HUES48 (cell line): ENCODE measurements around the gene PCNX2.
"Not testable (repeated sequence)": the region's sequence is repeated elsewhere in the genome, so short reads cannot be mapped to it uniquely, and the experiment has no call there.

Experiments
- H3K27ac ChIP-seq: one replicate; pipeline ENCODE4 v1.7.0; 2013; ENCODE audit warnings: low read depth, low read length, inconsistent platforms
- H3K27me3 ChIP-seq: 2 replicates; pipeline ENCODE4 v1.6.1; 2013; ENCODE audit warnings: mild to moderate bottlenecking, low read length; ENCODE audit not compliant: control insufficient read depth, insufficient read depth
- H3K36me3 ChIP-seq: 2 replicates; pipeline ENCODE4 v1.6.1; 2013; ENCODE audit warnings: low read length; ENCODE audit not compliant: control insufficient read depth, insufficient read depth
- H3K4me1 ChIP-seq: 2 replicates; pipeline ENCODE4 v1.6.1; 2013; ENCODE audit warnings: mild to moderate bottlenecking, low read length; ENCODE audit not compliant: control insufficient read depth, insufficient read depth
- H3K4me3 ChIP-seq: 2 replicates; pipeline ENCODE4 v1.5.1; 2013; ENCODE audit warnings: mild to moderate bottlenecking, low read depth, low read length
- H3K9ac ChIP-seq: 2 replicates; pipeline ENCODE4 v1.6.1; 2013; ENCODE audit warnings: mild to moderate bottlenecking, low read depth, low read length, moderate library complexity
- H3K9me3 ChIP-seq: 2 replicates; pipeline ENCODE4 v1.6.1; 2013; ENCODE audit warnings: low read length; ENCODE audit not compliant: control insufficient read depth, insufficient read depth

The PCNX2 gene

DNA sequence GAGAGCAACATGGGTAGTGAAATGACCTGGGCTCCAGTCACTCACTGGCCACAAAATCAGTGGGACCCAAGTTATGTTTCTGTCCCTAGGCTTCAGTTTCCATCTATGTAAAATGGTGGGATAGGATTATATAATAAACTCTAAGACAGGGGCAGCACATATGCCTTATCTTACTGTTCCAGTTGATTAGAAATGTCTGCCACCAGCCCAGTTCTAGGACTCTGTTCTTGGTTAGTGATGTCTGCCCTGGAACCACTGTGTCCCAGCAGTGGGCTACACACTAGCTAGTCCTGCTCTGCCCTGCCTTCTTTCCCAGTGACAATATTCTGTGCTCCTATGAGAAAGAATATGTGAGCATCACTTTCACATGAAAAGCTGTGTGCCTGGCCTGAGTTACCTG lies 138.3 kb downstream of the PCNX2 start:
- H3K27ac ChIP-seq, result no peak overlapping the region
- H3K36me3 ChIP-seq, result peaks cover 77% of the 10 kb centered on the region
- no peak overlapping the region for H3K4me3 ChIP-seq
- H3K27me3 ChIP-seq, result no peaks in the 10 kb centered on the region
- H3K9ac ChIP-seq, result no peak overlapping the region
- no peaks in the 10 kb centered on the region for H3K9me3 ChIP-seq
- H3K4me1 ChIP-seq, result no peaks in the 10 kb centered on the region

DNA sequence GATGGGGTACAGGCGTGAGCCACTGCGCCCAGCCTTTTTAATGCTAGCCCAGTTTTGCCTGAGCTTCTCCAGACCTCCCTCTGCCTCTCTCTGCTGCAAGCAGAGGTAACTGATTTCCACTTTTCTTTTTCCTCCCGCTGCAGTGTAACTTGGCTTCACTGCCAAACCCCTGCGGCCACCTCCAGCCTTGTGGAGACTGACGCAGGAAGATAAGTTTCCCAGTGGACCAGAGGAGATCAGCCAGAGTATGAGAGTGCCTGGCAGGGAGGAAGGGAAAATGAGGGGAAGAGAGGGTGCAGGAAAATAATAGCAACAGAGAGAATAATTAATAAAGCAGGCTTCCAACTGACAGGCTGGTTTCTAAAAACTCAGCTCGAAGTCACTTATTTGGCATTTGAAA lies 143.7 kb downstream of the PCNX2 start:
- H3K27ac ChIP-seq, result no peak overlapping the region
- H3K4me3 ChIP-seq, result no peak overlapping the region
- H3K27me3 ChIP-seq, result no peaks in the 10 kb centered on the region
- no peaks in the 10 kb centered on the region for H3K9me3 ChIP-seq
- peaks cover 54% of the 10 kb centered on the region for H3K36me3 ChIP-seq
- no peaks in the 10 kb centered on the region for H3K4me1 ChIP-seq
- no peak overlapping the region for H3K9ac ChIP-seq

- Histone ChIP-seq H3K9ac (no peak overlapping the region), H3K4me1 (no peaks in the 10 kb centered on the region; the same call in 1 of the 2 replicates), H3K27me3 (no peaks in the 10 kb centered on the region), H3K9me3 (no peaks in the 10 kb centered on the region), H3K36me3 (peaks cover 17% of the 10 kb centered on the region), H3K27ac (no peak overlapping the region), H3K4me3 (no peak overlapping the region)
Measured at GRCh38 chr1:233144434-233144833, 151.1 kb downstream of the PCNX2 start.

- Histone ChIP-seq H3K4me1 (no peaks in the 10 kb centered on the region; the same call in 1 of the 2 replicates), H3K9ac (no peak overlapping the region), H3K9me3 (no peaks in the 10 kb centered on the region), H3K4me3 (no peak overlapping the region), H3K36me3 (peaks cover 20% of the 10 kb centered on the region), H3K27ac (no peak overlapping the region), H3K27me3 (no peaks in the 10 kb centered on the region)
Measured at GRCh38 chr1:233143241-233143640, 152.3 kb downstream of the PCNX2 start.

DNA sequence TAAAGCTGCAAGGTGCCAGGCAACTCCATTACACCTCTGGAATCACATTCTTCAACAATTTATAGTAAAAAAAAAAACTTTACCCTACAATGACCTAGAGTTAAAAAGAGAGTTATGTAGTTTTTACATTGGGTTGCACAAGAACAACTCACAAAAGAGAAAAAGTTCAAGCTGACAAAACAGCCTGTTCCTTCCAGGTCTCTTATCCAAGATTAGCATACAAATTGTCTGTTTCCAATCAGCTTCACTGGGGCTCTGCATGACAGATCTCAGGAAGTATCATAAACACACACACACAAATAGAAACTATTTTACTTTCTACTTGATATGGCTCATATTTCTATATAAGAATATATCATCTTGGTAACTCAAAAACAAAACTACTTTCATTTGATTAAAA lies 154.6 kb downstream of the PCNX2 start:
- Histone ChIP-seq H3K36me3 (peaks cover 33% of the 10 kb centered on the region), H3K9me3 (no peaks in the 10 kb centered on the region), H3K27ac (no peak overlapping the region), H3K27me3 (no peaks in the 10 kb centered on the region), H3K4me3 (no peak overlapping the region), H3K9ac (no peak overlapping the region), H3K4me1 (no peaks in the 10 kb centered on the region; the same call in 1 of the 2 replicates)

DNA sequence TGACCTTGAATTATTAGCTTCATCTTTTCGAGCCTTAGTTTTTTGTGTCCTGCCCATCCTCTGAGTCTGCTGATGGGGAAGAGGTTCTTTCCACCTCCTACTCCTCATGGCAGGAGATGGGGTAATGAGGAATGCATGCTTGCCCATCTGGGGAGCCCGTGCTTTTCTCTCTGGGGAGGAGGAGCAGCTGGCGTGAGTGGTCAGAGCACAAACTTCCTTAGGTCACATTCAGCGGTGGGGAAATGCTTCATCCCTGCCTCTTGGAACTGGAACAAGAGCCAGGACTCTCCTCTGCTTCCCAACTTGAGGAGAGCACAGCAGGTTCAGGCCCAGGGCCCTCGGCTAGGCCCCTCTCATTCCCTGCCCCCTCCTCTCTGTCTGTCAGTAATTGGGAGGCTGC lies 155.0 kb downstream of the PCNX2 start:
- H3K4me3 ChIP-seq, result no peak overlapping the region
- H3K9me3 ChIP-seq, result no peaks in the 10 kb centered on the region
- no peaks in the 10 kb centered on the region for H3K27me3 ChIP-seq
- H3K9ac ChIP-seq, result no peak overlapping the region
- no peaks in the 10 kb centered on the region; the same call in 1 of the 2 replicates for H3K4me1 ChIP-seq
- H3K27ac ChIP-seq, result no peak overlapping the region
- peaks cover 38% of the 10 kb centered on the region for H3K36me3 ChIP-seq

- Histone ChIP-seq H3K4me1 (no peaks in the 10 kb centered on the region; the same call in 1 of the 2 replicates), H3K9ac (no peak overlapping the region), H3K4me3 (no peak overlapping the region), H3K36me3 (peaks cover 53% of the 10 kb centered on the region), H3K9me3 (no peaks in the 10 kb centered on the region), H3K27me3 (no peaks in the 10 kb centered on the region), H3K27ac (no peak overlapping the region)
Measured at GRCh38 chr1:233138788-233139585, 156.5 kb downstream of the PCNX2 start.

DNA sequence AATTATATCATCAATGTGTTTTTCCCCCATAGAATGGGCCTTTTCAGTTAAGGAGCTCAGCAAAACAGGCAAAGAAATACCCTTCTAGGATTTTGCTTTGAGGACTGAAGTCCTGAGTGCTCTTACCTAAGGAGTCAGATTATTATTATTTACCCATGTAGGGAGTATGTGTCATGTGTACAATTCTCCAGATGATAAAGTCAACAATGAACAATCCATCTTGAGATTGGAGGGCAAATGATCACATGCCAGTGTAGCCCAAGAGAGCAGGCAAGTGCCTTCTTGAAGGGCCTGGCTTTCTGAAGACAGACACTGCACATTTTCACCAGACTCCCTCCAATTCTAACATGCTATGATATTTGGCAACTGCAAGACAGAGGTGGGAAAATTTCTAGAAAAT lies 159.7 kb downstream of the PCNX2 start:
- H3K36me3 ChIP-seq, result peaks cover 82% of the 10 kb centered on the region
- H3K9ac ChIP-seq, result no peak overlapping the region
- no peaks in the 10 kb centered on the region for H3K9me3 ChIP-seq
- no peak overlapping the region for H3K27ac ChIP-seq
- H3K4me1 ChIP-seq, result no peaks in the 10 kb centered on the region; the same call in 1 of the 2 replicates
- H3K27me3 ChIP-seq, result no peaks in the 10 kb centered on the region
- no peak overlapping the region for H3K4me3 ChIP-seq

DNA sequence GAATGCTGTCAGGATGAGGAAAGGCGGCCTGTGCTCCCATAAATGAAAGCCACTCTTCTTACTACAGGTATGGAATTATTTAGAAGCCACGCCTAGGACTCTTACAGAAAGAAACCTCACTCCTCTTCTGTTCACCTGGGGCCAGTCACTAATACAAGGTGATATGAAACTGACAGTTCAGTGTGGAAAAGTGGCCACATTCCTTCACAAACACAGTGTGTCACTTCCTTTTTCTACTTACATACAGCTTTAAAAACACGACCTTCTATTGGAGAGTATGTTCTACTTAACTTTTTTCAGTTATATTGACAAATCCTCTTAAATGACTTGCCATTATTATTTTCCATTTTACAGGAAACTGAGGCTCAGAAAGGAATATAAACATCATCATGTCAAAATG lies 163.1 kb downstream of the PCNX2 start:
- H3K9ac ChIP-seq, result no peak overlapping the region
- peaks cover 62% of the 10 kb centered on the region for H3K36me3 ChIP-seq
- H3K9me3 ChIP-seq, result no peaks in the 10 kb centered on the region
- no peaks in the 10 kb centered on the region for H3K4me1 ChIP-seq
- H3K4me3 ChIP-seq, result no peak overlapping the region
- H3K27ac ChIP-seq, result no peak overlapping the region
- no peaks in the 10 kb centered on the region for H3K27me3 ChIP-seq

GRCh38 chr1:233129031-233129430 lies 166.5 kb downstream of the PCNX2 start:
- not testable (repeated sequence) for H3K27me3 ChIP-seq, H3K9ac ChIP-seq, H3K4me1 ChIP-seq, H3K27ac ChIP-seq, H3K9me3 ChIP-seq, H3K4me3 ChIP-seq
- peaks cover 45% of the 10 kb centered on the region for H3K36me3 ChIP-seq

DNA sequence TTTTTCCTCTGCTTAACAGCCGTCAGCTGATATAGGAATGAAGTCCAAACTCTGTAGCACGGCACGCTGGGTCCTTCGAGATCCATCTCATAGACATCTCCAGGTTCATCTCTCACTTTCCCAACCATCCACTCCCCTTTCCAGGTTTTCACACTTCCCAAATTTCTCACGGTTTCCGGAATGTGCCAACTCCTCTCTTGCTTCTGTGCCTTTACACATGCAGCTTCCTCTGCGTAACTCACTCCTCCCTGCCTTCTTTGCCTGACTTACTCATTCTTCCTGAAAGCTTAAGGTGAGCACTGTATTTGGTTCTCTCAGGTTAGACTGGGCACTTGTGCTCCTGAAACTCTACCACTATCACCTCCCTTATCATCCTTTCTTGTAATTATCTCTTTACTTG lies 168.4 kb downstream of the PCNX2 start:
- Histone ChIP-seq H3K4me3 (no peak overlapping the region), H3K9me3 (no peaks in the 10 kb centered on the region), H3K4me1 (no peaks in the 10 kb centered on the region), H3K36me3 (peaks cover 27% of the 10 kb centered on the region), H3K27ac (no peak overlapping the region), H3K9ac (no peak overlapping the region), H3K27me3 (no peaks in the 10 kb centered on the region)
